ENCODE results near the gene RGS6.

Gene RGS6

DNA sequence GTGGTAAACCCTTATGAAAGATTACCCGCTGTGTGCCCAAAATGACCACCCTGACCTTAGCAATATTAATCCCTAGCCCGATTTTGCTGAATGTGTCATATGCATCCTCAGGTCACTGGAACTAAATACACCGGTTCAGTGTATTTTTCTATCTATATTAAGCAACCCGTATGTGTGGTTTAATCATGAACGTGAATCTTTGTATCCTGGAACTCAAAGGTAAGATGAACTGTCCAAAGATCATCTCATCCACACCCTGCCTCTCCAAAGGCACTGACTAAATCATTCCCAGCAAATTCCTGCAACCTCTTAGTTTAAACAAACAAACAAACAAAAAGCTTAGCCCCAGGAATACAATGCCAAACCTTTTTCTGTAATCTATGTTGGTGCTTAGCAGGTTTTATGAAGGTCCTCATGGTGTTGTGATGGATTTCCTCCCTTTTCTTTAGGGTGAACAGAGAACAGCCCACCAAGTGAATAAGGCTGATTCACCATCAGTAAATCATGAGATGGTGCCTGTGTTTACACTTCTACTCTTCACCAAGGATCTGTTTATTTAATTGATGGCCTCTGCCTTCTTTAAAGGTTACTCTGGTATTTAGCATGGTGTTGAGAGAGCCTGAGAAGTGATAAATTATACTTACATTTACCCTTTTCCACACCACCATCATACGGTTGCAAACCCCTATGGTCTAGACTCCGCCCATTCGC lies 663.1 kb downstream of the RGS6 start:
- no peak for TF ChIP-seq GATA3 (IDR thresholded peaks at IDR 0.05; ENCODE audit: low read depth, low read length)
- TF ChIP-seq GATA2 (IDR thresholded peaks at IDR 0.05; ENCODE audit: low read depth, low read length) = no peak

DNA sequence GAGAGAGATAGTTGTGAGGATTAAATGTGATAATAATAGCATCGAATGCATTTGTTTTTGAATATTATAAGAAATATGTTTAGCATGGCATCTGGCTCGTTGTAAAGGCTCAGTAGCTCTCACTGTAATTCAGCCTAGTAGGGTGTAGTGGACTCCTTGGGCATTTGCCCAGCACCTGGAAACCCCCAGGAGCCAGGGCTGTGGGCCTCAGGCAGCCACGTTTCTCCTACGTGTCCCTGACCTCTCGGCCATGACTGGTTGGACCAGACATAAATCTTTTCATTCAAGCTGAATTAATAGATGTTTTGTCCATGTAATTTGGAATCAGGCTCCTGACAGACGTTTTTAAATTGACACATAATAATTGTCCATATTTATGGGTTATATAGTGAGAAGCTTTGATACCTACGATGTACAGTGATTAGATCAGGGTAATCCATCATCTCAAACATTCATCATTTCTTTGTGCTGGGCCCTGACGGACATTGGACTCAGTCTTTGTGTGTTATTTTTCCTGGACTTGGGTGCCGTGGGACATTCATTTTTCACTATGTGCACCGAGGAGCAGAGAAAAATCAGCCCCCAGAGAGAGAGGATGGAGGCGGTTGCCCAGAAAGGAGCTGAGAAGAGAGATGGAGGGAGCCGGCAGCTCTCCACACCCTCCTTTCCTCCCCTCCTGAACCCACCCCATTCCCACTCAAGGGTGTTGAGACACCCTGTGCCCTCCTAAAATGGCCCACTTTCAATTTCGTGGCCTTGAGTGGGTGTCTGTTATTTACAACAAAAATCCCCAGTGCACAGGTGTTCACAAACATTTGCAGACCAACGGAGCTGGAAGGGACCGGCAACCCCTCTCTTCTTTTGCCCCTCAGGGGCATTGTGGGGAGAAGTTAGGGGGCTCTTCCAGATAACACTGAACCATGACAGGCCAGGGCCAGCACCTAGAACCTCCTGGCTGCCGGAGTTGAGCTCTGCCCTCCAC lies 665.3 kb downstream of the RGS6 start:
- TF ChIP-seq GATA2 (IDR thresholded peaks at IDR 0.05; ENCODE audit: low read depth, low read length) (no peak), GATA3 (IDR thresholded peaks at IDR 0.05; ENCODE audit: low read depth, low read length) (no peak)

DNA sequence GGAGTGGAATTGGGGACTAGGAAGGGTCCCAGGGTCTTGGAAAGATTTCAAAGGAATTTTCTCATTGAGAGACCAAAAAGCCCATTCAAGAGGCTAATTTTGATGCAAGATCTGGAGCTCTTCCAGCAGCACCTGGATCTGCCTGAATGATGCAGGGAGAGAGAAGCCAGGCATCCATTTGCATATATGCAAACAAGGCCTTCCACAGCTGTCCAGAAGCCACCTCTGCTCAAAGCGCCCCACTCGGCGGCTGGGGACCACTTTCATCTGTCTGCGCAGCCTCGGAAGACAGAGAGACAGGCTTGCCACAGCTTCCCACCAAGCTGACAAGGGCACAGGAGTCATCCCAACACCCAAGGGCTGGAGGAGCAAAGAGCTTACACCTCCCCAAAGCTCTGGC lies 666.1 kb downstream of the RGS6 start:
- TF ChIP-seq GATA3 (IDR thresholded peaks at IDR 0.05; ENCODE audit: low read depth, low read length) (no peak), GATA2 (IDR thresholded peaks at IDR 0.05; ENCODE audit: low read depth, low read length) (no peak)

DNA sequence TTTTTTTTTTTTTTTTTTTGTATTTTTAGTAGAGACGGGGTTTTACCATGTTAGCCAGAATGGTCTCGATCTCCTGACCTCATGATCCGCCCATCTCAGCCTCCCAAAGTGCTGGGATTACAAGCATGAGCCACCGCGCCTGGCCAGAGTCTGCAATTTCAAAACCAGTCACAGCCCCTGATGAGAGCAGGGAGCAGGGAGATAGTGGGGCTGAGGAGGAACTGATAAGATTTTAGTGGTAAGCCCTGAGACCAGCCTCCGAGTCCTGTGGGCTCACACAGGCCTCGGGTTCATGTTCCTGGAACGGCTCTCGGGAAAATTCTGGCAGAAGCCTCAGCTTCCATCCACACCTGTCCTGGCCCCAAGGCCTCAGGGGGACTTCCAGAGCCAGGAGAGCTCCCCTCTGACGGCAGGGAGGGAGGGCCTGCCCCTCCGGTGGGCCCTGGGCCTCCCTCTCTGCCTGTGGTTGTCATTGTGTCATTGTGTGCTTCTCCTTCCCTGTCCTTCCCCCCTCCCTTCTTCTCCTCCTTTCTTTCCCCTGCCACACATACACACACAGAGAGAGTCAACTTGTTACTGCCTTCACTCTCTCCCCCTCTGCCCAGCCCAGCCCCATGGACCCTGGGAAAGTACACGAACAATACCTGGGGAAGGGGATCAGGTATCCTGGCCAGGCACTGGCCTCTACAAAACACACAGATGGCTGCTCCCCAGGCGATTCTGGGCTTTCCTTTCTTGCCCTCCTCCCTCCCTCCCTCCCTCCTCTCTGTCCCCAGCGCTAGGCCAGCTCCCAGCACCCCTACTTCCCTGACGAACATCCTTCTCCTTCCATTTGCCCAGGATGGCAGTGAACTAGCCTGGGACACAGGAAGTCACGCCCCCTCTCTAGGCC lies 667.6 kb downstream of the RGS6 start:
- TF ChIP-seq GATA3 (IDR thresholded peaks at IDR 0.05; ENCODE audit: low read depth, low read length) (no peak), GATA2 (IDR thresholded peaks at IDR 0.05; ENCODE audit: low read depth, low read length) (no peak)

DNA sequence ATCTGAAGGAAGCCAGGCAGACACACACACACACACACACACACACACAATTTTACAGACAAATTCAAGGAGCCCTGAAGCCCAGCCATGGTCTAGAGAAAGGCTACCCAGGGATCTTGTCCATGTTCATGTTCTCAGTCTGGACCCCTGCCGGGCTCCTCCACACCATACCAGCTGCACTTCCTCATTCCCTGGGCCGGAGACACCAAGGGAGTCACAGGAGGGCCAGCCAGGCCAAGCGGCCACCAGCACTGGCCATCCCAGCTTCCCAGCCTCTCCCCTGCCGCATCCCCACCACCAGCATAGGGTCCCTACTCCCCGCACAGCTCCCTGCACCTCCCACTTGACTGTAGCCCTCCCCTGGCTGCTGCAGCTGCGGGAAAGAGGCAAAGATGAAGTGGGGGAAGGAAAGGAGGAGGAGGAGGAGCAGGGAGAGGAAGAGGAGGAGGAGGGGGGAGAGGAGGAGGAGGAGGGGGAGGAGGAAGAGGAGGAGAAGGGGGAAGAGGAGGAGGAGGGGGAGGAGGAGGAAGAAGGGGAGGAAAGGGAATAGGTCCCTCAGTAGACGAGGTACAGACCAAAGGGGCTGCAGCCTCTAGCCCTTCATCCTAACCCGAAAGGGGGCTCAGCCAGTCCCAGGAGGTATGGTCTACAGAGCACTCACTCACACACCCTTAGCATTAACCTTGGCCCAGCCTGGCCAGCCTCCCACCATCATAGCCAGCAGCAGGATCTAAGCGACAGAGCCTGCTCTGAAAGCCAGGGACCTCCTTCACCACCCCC lies 668.5 kb downstream of the RGS6 start:
- TF ChIP-seq GATA2 (IDR thresholded peaks at IDR 0.05; ENCODE audit: low read depth, low read length) (no peak), GATA3 (IDR thresholded peaks at IDR 0.05; ENCODE audit: low read depth, low read length) (no peak)

DNA sequence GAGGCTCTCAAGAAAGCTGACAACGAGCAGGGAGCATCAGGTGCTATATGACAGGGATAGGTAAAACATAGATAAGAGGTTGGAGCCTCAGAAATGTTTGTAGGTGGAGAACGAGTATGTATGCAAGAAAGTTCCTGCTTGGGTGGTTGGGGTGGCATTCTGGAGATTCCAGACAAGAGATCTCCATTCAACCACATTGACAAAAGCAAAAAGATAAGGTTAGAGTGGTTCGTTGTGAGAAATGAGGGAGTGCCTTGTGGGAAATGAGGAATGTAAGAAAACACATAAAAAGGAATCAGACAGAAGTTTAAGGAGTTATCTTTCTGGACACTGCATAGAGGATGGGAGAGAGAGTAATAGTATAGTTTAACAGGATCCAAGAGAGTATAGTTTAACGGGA lies 671.4 kb downstream of the RGS6 start:
- TF ChIP-seq GATA2 (IDR thresholded peaks at IDR 0.05; ENCODE audit: low read depth, low read length) (no peak), GATA3 (IDR thresholded peaks at IDR 0.05; ENCODE audit: low read depth, low read length) (no peak)

DNA sequence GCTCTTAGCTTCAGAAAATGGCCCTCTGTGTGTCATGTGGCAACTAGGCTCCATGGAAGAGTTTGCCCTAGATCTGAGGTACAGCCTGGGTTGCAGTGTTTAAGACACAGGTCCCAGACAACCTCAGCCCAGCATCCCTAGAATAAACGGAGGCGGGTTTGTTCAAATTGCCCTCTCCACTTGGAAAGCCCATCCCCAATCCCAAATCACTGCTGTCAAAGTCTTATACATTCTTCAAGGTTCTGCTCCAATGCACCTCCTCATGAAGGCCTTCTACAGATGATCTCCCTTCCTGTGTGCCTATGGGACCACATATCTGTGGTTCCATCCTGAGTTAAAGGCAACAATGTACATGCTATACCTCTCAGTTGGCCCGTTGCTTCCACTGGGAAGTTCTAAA lies 671.9 kb downstream of the RGS6 start:
- no peak for TF ChIP-seq GATA2 (IDR thresholded peaks at IDR 0.05; ENCODE audit: low read depth, low read length)
- TF ChIP-seq GATA3 (IDR thresholded peaks at IDR 0.05; ENCODE audit: low read depth, low read length) = no peak

DNA sequence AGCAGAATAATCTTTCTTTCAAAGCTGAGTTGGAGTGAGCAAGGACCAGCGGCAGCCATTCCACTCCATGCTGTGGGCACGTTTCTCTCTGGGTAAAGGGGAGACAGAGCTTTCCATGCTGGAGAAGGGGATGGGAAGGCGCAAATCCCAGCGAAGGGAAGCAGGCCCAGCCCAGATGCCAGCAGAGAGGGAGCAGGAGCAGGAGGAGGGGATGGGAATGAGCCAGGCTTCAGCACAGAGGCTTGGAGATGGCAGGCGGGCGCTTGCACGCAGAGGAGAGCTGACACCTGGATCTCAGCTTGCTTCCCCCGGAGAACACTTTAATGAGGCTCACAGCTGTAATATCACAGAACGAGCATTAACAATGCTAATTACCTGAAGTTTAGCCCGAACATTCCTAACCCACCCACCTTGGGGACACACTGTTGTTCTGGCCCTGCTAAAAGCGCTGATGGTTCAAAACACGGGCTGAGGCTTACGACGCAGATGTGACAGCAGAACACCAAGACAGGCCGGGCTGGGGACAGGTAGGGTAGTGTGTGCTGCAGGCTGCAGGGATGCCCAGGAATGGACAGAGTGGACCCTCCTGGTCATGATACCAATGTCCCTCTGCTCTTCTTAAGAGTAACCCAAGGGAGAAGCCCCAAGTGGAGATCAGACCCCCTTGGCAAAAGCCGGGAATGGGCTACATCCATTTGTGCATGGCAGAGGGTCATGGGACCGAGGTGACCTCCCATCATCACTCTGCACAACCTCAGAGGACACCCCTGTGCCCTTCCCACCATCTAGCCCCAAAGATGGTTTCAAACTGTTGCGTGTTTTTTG lies 673.1 kb downstream of the RGS6 start:
- TF ChIP-seq GATA2 (IDR thresholded peaks at IDR 0.05; ENCODE audit: low read depth, low read length) (no peak), GATA3 (IDR thresholded peaks at IDR 0.05; ENCODE audit: low read depth, low read length) (no peak)

DNA sequence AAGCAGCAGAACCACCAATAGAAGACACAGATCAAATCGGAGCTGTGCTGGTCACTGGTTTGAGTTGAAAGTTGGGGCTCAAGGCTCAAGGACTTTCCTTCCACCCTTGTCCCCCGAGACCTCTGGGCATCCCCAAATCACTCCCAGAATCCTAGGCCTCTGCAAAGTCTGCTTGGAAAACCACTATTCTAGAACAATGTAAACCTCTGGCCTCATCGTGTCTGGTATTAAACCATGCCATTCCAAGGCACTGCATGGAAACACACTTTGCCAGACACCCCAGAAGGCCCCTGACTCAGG lies 673.6 kb downstream of the RGS6 start:
- TF ChIP-seq GATA2 (IDR thresholded peaks at IDR 0.05; ENCODE audit: low read depth, low read length) = no peak
- no peak for TF ChIP-seq GATA3 (IDR thresholded peaks at IDR 0.05; ENCODE audit: low read depth, low read length)

DNA sequence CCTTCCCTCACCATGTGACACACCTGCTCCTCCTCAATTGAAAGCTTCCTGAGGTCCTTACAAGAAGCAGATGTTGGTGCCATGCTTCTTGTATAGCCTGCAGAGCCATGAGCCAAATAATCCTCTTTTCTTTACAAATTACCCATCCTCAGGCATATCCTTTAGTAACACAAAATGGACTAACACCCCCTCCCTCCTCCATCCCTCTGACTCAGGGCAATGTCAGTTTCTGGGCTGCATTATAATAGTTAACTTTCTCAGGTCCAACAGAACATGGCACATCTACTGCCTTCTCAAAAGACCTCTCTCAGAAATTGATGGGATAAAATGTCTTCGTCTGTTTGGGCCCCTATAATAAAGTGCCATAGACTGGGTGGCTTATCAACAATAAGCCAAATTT lies 674.6 kb downstream of the RGS6 start:
- TF ChIP-seq GATA3 (IDR thresholded peaks at IDR 0.05; ENCODE audit: low read depth, low read length) (no peak), GATA2 (IDR thresholded peaks at IDR 0.05; ENCODE audit: low read depth, low read length) (no peak)

DNA sequence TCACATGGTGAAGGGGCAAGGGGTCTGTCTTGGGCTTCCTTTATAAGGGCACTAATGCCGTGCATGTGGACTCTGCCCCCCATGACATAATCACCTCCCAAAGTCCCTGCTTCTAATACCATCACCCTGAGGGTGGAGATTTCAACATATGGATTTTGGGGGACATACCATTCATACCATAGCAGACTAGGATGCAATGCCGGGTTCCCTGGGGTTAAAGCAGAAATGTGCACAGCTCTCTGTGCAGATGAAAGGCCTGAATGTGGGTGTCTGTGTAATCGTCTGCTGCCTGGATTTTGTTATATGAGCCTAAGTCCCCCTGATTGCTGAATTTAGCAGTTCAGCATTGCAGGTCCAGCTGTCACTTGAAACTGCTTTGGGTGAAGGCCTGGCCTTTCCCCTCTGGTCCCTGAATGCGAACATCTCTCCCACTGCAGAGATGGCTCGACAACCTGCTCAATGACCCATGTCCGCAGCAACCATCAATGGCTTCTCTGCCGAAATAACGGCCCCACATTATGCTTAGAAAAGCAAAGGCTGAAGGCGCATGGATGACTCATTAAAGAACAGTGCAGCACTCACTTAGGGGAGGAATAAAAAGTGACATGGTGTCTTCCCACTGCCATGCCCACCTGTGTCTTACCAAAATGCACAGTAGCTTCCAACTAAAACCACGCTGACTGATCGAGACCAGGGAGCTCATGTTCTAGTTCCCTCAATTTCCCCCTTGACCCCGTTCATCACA lies 675.3 kb downstream of the RGS6 start:
- no peak for TF ChIP-seq GATA2 (IDR thresholded peaks at IDR 0.05; ENCODE audit: low read depth, low read length)
- TF ChIP-seq GATA3 (IDR thresholded peaks at IDR 0.05; ENCODE audit: low read depth, low read length) = no peak
